ENCODE results near the gene TCF4. TPM values are rescaled to one million over a fixed set of nuclear protein-coding genes. Genes with fewer than 3 reads are reported as not detected.

TCF4 gene
- total RNA-seq, 2 experiments from 2014 or later, result 75.9 to 76.0 TPM

GRCh38 chr18:55300936-55301531 is 287.0 kb downstream of the TCF4 start:
- no peaks in the 10 kb centered on the region for H3K9me3 ChIP-seq (ENCODE audit: low read length)
- no peaks in the 10 kb centered on the region for H3K4me1 ChIP-seq (ENCODE audit: insufficient read depth, low read length, poor library complexity, severe bottlenecking)
- H4K20me1 ChIP-seq (ENCODE audit: insufficient read depth, low read length), result no peaks in the 10 kb centered on the region
- ChIA-PET POLR2A (no interaction called here), CTCF (ENCODE audit: unreplicated experiment) (no interaction called here)
- H3K36me3 ChIP-seq (ENCODE audit: insufficient read depth, low read length), result no peaks in the 10 kb centered on the region
- no peak overlapping the region for H3K27ac ChIP-seq (ENCODE audit: low read depth, low read length, poor library complexity, severe bottlenecking)
- no peak overlapping the region for H3K4me2 ChIP-seq (ENCODE audit: low read length)
- H3K4me3 ChIP-seq (ENCODE audit: low read depth, low read length, poor library complexity, severe bottlenecking), result no peak overlapping the region
- intact Hi-C loops (cut with micrococcal nuclease; ENCODE audit: unreplicated experiment), result no loop called here
- no TSS peak for BruUV-seq (replicated peaks)
- TF ChIP-seq, protein P1, sequence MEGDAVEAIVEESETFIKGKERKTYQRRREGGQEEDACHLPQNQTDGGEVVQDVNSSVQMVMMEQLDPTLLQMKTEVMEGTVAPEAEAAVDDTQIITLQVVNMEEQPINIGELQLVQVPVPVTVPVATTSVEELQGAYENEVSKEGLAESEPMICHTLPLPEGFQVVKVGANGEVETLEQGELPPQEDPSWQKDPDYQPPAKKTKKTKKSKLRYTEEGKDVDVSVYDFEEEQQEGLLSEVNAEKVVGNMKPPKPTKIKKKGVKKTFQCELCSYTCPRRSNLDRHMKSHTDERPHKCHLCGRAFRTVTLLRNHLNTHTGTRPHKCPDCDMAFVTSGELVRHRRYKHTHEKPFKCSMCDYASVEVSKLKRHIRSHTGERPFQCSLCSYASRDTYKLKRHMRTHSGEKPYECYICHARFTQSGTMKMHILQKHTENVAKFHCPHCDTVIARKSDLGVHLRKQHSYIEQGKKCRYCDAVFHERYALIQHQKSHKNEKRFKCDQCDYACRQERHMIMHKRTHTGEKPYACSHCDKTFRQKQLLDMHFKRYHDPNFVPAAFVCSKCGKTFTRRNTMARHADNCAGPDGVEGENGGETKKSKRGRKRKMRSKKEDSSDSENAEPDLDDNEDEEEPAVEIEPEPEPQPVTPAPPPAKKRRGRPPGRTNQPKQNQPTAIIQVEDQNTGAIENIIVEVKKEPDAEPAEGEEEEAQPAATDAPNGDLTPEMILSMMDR (conservative IDR thresholded peaks at IDR 0.05; ENCODE audit: low read length), result no peak
- TF ChIP-seq EZH2phosphoT487 (IDR thresholded peaks at IDR 0.05; ENCODE audit: borderline replicate concordance, low read depth, low read length), result no peak
- 0 out of 2 replicates have a peak, but pooled peaks cover 3% of the 10 kb centered on the region for H3K79me2 ChIP-seq (ENCODE audit: insufficient read depth, low read depth, low read length)
- no peak for DNase-seq (ENCODE audit: low spot score)
- no peak overlapping the region for H2AFZ ChIP-seq (ENCODE audit: low read length)
- H3K9me2 ChIP-seq (ENCODE audit: insufficient read depth, low read length), result no peaks in the 10 kb centered on the region

DNA sequence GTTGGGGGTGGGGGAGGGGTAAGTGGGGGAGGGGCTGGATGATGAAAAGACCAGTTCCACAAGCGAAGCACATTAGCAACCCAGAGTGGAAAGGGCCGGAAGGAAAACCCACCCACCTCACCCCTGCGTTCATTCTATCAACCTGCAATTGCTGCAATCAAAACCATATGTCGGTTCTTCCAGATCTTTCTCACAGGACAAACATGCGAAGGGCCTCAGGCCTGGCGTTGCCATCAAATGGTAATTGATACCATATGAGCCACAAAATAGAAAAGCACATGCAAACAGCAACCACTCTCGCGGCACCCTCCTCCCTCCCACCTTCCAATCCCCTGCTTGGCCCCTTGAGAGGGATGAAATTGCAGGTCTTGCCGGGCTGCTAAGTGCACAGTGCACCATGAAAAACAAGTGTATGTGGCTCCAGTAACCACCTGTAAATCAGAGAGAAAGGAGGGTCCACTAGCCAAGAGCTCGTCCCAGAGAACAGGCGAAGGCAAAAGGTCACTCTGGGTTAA is 287.5 kb downstream of the TCF4 start:
- no peak for DNase-seq (ENCODE audit: low spot score)
- no TSS peak for BruUV-seq (replicated peaks)
- intact Hi-C loops (cut with micrococcal nuclease; ENCODE audit: unreplicated experiment), result no loop called here
- 0 out of 2 replicates have a peak, but pooled peaks cover 3% of the 10 kb centered on the region for H3K79me2 ChIP-seq (ENCODE audit: insufficient read depth, low read depth, low read length)
- no peak overlapping the region for H2AFZ ChIP-seq (ENCODE audit: low read length)
- no peaks in the 10 kb centered on the region for H3K9me2 ChIP-seq (ENCODE audit: insufficient read depth, low read length)
- ChIA-PET POLR2A (no interaction called here), CTCF (ENCODE audit: unreplicated experiment) (no interaction called here)
- no peaks in the 10 kb centered on the region for H3K9me3 ChIP-seq (ENCODE audit: low read length)
- no peak overlapping the region for H3K4me2 ChIP-seq (ENCODE audit: low read length)
- no peak overlapping the region for H3K27ac ChIP-seq (ENCODE audit: low read depth, low read length, poor library complexity, severe bottlenecking)
- H4K20me1 ChIP-seq (ENCODE audit: insufficient read depth, low read length), result no peaks in the 10 kb centered on the region
- H3K4me3 ChIP-seq (ENCODE audit: low read depth, low read length, poor library complexity, severe bottlenecking), result no peak overlapping the region
- no peaks in the 10 kb centered on the region for H3K36me3 ChIP-seq (ENCODE audit: insufficient read depth, low read length)
- H3K4me1 ChIP-seq (ENCODE audit: insufficient read depth, low read length, poor library complexity, severe bottlenecking), result no peaks in the 10 kb centered on the region
- TF ChIP-seq EZH2phosphoT487 (IDR thresholded peaks at IDR 0.05; ENCODE audit: borderline replicate concordance, low read depth, low read length), result no peak
- TF ChIP-seq, protein P1 (conservative IDR thresholded peaks at IDR 0.05; ENCODE audit: low read length), result no peak

DNA sequence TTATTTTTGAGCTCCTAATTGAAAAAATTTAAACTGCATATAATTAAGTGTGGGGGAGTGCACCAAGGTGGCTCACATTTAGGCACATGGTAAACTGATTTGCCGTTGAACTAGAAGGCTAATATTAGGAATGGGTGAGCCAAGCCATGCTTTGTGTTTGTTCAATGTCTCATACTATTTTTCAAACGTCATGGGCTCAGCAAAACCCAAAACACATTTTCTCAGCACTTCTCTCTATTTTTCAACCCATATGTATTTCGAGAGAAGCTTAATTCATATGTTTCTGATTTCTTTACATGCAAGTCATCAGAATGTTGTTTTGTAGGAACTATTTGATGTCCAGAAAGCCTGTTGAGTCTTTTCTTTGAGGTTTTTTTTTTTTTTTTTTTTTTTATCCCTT is 291.2 kb downstream of the TCF4 start:
- H3K9me3 ChIP-seq (ENCODE audit: low read length), result no peaks in the 10 kb centered on the region
- CTCF ChIA-PET (ENCODE audit: unreplicated experiment), result no interaction called here
- no peak for DNase-seq (ENCODE audit: low spot score)
- H3K4me1 ChIP-seq (ENCODE audit: insufficient read depth, low read length, poor library complexity, severe bottlenecking), result no peaks in the 10 kb centered on the region
- H3K4me3 ChIP-seq (ENCODE audit: low read depth, low read length, poor library complexity, severe bottlenecking), result no peak overlapping the region
- intact Hi-C loops (cut with micrococcal nuclease; ENCODE audit: unreplicated experiment), result no loop called here
- TF ChIP-seq, protein P1 (conservative IDR thresholded peaks at IDR 0.05; ENCODE audit: low read length), result no peak
- no peak for TF ChIP-seq EZH2phosphoT487 (IDR thresholded peaks at IDR 0.05; ENCODE audit: borderline replicate concordance, low read depth, low read length)
- H2AFZ ChIP-seq (ENCODE audit: low read length), result no peak overlapping the region
- POLR2A ChIA-PET, result interaction anchor here (0.5 to 0.9 kb wide), 4 partner anchors 17 to 1811 kb away, joined by 3 to 4 read pairs (median 3); no protein-coding TSS in a partner anchor
- H3K27ac ChIP-seq (ENCODE audit: low read depth, low read length, poor library complexity, severe bottlenecking), result no peak overlapping the region
- H4K20me1 ChIP-seq (ENCODE audit: insufficient read depth, low read length), result no peaks in the 10 kb centered on the region
- no peaks in the 10 kb centered on the region for H3K79me2 ChIP-seq (ENCODE audit: insufficient read depth, low read depth, low read length)
- H3K36me3 ChIP-seq (ENCODE audit: insufficient read depth, low read length), result no peaks in the 10 kb centered on the region
- BruUV-seq (replicated peaks), result no TSS peak
- H3K9me2 ChIP-seq (ENCODE audit: insufficient read depth, low read length), result no peaks in the 10 kb centered on the region
- no peak overlapping the region for H3K4me2 ChIP-seq (ENCODE audit: low read length)

All from OCI-LY7 (cell line).